Neuronal stem cell (in vitro differentiated cells): Measurements from ENCODE around the gene CDK4.

Experiments
- DNase-seq: peaks from one replicate; pipeline ENCODE4 v3.0.0-alpha.2; 2013; ENCODE audit warnings: low spot score
- H2AFZ ChIP-seq: one replicate; pipeline ENCODE4 v1.6.1; 2013; ENCODE audit warnings: mild to moderate bottlenecking, low read length, inconsistent platforms
- H2AK5ac ChIP-seq: 2 replicates; pipeline ENCODE4 v1.6.1; 2013; ENCODE audit warnings: low read depth, mild to moderate bottlenecking, inconsistent platforms, low read length, moderate library complexity, mixed read lengths
- H2BK120ac ChIP-seq: 2 replicates; pipeline ENCODE4 v1.6.1; 2013; ENCODE audit warnings: low read depth, mild to moderate bottlenecking, inconsistent platforms, low read length, moderate library complexity, mixed read lengths
- H2BK12ac ChIP-seq: one replicate; pipeline ENCODE4 v1.6.1; 2013; ENCODE audit warnings: low read length, inconsistent platforms
- H2BK15ac ChIP-seq: 2 replicates; pipeline ENCODE4 v1.6.1; 2013; ENCODE audit warnings: mild to moderate bottlenecking, low read length, inconsistent platforms, mixed read lengths
- H2BK5ac ChIP-seq: one replicate; pipeline ENCODE4 v1.6.1; 2013; ENCODE audit warnings: inconsistent platforms, mild to moderate bottlenecking, low read length, moderate library complexity
- H3K14ac ChIP-seq: one replicate; pipeline ENCODE4 v1.6.1; 2013; ENCODE audit warnings: low read length, inconsistent platforms
- H3K18ac ChIP-seq: 2 replicates; pipeline ENCODE4 v1.6.1; 2013; ENCODE audit warnings: low read length, inconsistent platforms
- H3K23ac ChIP-seq: 2 replicates; pipeline ENCODE4 v1.6.1; 2013; ENCODE audit warnings: low read depth, mild to moderate bottlenecking, mixed read lengths, low read length, inconsistent platforms; ENCODE audit not compliant: poor library complexity
- H3K27ac ChIP-seq: replicated peaks from 3 replicates; pipeline ENCODE4 v1.5.1; 2013; ENCODE audit warnings: low read length, inconsistent platforms
- H3K27me3 ChIP-seq, 3 experiments: 2 replicates each; pipeline ENCODE4 v1.6.1; 2013; ENCODE audit warnings: low read length in 3 of 3, mild to moderate bottlenecking in 2 of 3, inconsistent platforms in 1 of 3, low read depth in 1 of 3, mixed read lengths in 1 of 3, moderate library complexity in 1 of 3; ENCODE audit not compliant: control insufficient read depth in 3 of 3, insufficient read depth in 3 of 3
- H3K36me3 ChIP-seq, 2 donors: replicated peaks in 1 of 2; 2 replicates each; pipeline ENCODE4 v1.6.1; 2013; ENCODE audit warnings: low read length in 2 of 2; ENCODE audit not compliant: control insufficient read depth in 2 of 2, insufficient read depth in 2 of 2
- H3K4ac ChIP-seq: 2 replicates; pipeline ENCODE4 v1.6.1; 2013; ENCODE audit warnings: inconsistent platforms, mild to moderate bottlenecking, low read length, moderate library complexity
- H3K4me1 ChIP-seq, 2 donors: 1 replicate in 1 of 2; 2 replicates in 1 of 2; pipeline ENCODE4 v1.6.1; 2013; ENCODE audit warnings: low read length in 2 of 2, low read depth in 1 of 2; ENCODE audit not compliant: control insufficient read depth in 2 of 2, insufficient read depth in 1 of 2
- H3K4me2 ChIP-seq: one replicate; pipeline ENCODE4 v1.6.1; 2013; ENCODE audit warnings: mild to moderate bottlenecking, low read length, inconsistent platforms; ENCODE audit not compliant: insufficient read depth, poor library complexity, severe bottlenecking
- H3K4me3 ChIP-seq, 2 donors: 2 replicates each; pipeline ENCODE4 v1.5.1; 2013; ENCODE audit warnings: low read length in 2 of 2, mild to moderate bottlenecking in 2 of 2, inconsistent platforms in 1 of 2, moderate library complexity in 1 of 2
- H3K79me1 ChIP-seq: one replicate; pipeline ENCODE4 v1.6.1; 2013; ENCODE audit warnings: low read depth, mild to moderate bottlenecking, inconsistent platforms, low read length, moderate library complexity
- H3K9ac ChIP-seq: one replicate; pipeline ENCODE4 v1.6.1; 2013; ENCODE audit warnings: mild to moderate bottlenecking, low read depth, low read length, inconsistent platforms; ENCODE audit not compliant: poor library complexity
- H3K9me3 ChIP-seq, 2 donors: replicated peaks in 1 of 2; 2 replicates each; pipeline versions ENCODE3 to v1.6.1; 2013; ENCODE audit warnings: low read length in 2 of 2, mild to moderate bottlenecking in 2 of 2, inconsistent platforms in 1 of 2, low read depth in 1 of 2, mixed read lengths in 1 of 2, moderate library complexity in 1 of 2; ENCODE audit not compliant: control insufficient read depth in 2 of 2, insufficient read depth in 1 of 2
- H4K8ac ChIP-seq: one replicate; pipeline ENCODE4 v1.6.1; 2013; ENCODE audit warnings: low read depth, mild to moderate bottlenecking, inconsistent platforms, low read length, moderate library complexity
- H4K91ac ChIP-seq: one replicate; pipeline ENCODE4 v1.6.1; 2013; ENCODE audit warnings: low read length, low read depth, mild to moderate bottlenecking, inconsistent platforms; ENCODE audit not compliant: poor library complexity
- WGBS, 2 donors: extraction: QIAGEN DNeasy Blood & Tissue Kit; methylation state at CpG; one replicate each; pipeline ENCODE4 v1.1.7; 2013; ENCODE audit warnings: missing lambda C conversion rate in 2 of 2, mixed read lengths in 1 of 2; ENCODE audit not compliant: insufficient read length in 2 of 2, insufficient replicate concordance in 1 of 2; ENCODE audit errors: extremely low coverage in 2 of 2; 5-methylcytosine and 5-hydroxymethylcytosine counted together

The CDK4 gene

GRCh38 chr12:57719777-57720605 is 32.1 kb downstream of the CDK4 start:
- DNase-seq = no peak

GRCh38 chr12:57718641-57719528 is 33.2 kb downstream of the CDK4 start:
- no peak overlapping the region for H3K4me2 ChIP-seq
- H3K4me3 ChIP-seq = no peak overlapping the region
- H3K4me1 ChIP-seq = no peaks in the 10 kb centered on the region
- no peak overlapping the region for H2AFZ ChIP-seq
- H3K4ac ChIP-seq = no peak overlapping the region
- no peaks in the 10 kb centered on the region for H3K79me1 ChIP-seq
- no peak overlapping the region for H3K27ac ChIP-seq
- DNase-seq = no peak
- no peak overlapping the region for H2BK5ac ChIP-seq
- no peak overlapping the region for H4K91ac ChIP-seq
- peaks cover 22 to 74% of the 10 kb centered on the region in 2 donors for H3K36me3 ChIP-seq
- no peak overlapping the region for H2BK12ac ChIP-seq
- no peak overlapping the region for H2BK120ac ChIP-seq
- no peak overlapping the region for H2BK15ac ChIP-seq
- peaks cover 0 to 2% (median 0%) of the 10 kb centered on the region in 3 experiments for H3K27me3 ChIP-seq
- no peak overlapping the region for H3K23ac ChIP-seq
- no peak overlapping the region for H4K8ac ChIP-seq
- WGBS, 2 donors = no CpG with 5 or more reads among the region's 15 CpGs
- H3K9ac ChIP-seq = no peak overlapping the region
- H3K14ac ChIP-seq = no peak overlapping the region
- no peak overlapping the region for H3K18ac ChIP-seq
- no peak overlapping the region for H2AK5ac ChIP-seq
- H3K9me3 ChIP-seq = no peaks in the 10 kb centered on the region

More at GRCh38 chr12:57719777-57720605, 32.1 kb downstream of the CDK4 start:
- Histone ChIP-seq H3K4me1 (no peaks in the 10 kb centered on the region), H2BK5ac (no peak overlapping the region), H3K79me1 (no peaks in the 10 kb centered on the region), H3K4me2 (no peak overlapping the region), H3K27me3 (peaks cover 0 to 12% (median 0%) of the 10 kb centered on the region in 3 experiments), H2BK15ac (no peak overlapping the region), H3K9me3 (no peaks in the 10 kb centered on the region), H2BK120ac (no peak overlapping the region), H3K14ac (no peak overlapping the region), H3K23ac (no peak overlapping the region), H2BK12ac (no peak overlapping the region), H4K91ac (no peak overlapping the region), H3K4me3 (no peak overlapping the region), H3K4ac (no peak overlapping the region), H4K8ac (no peak overlapping the region), H3K18ac (no peak overlapping the region), H2AFZ (no peak overlapping the region), H3K36me3 (peaks cover 22 to 67% of the 10 kb centered on the region in 2 donors), H3K9ac (no peak overlapping the region), H3K27ac (no peak overlapping the region), H2AK5ac (no peak overlapping the region)
- WGBS, 2 donors = no CpG with 5 or more reads among the region's 20 CpGs

GRCh38 chr12:57717846-57718640 is 34.1 kb downstream of the CDK4 start:
- peak overlapping the region in 1 of 2 donors; percentile 10 for H3K4me3 ChIP-seq
- no peak overlapping the region for H3K14ac ChIP-seq
- H3K79me1 ChIP-seq = no peaks in the 10 kb centered on the region
- 100% methylated on average over 1 of the region's 22 CpGs; no CpG with 5 or more reads in 1 of the 2 donors for WGBS, 2 donors
- no peak overlapping the region for H3K27ac ChIP-seq
- H2BK120ac ChIP-seq = no peak overlapping the region
- no peaks in the 10 kb centered on the region for H3K4me1 ChIP-seq
- no peak overlapping the region for H3K18ac ChIP-seq
- H2AFZ ChIP-seq = no peak overlapping the region
- H3K36me3 ChIP-seq = peaks cover 22 to 74% of the 10 kb centered on the region in 2 donors
- H2BK5ac ChIP-seq = no peak overlapping the region
- no peak overlapping the region for H3K9ac ChIP-seq
- no peak for DNase-seq
- H2BK15ac ChIP-seq = no peak overlapping the region
- no peak overlapping the region for H3K4ac ChIP-seq
- no peaks in the 10 kb centered on the region for H3K27me3 ChIP-seq
- no peak overlapping the region for H4K8ac ChIP-seq
- H2AK5ac ChIP-seq = no peak overlapping the region
- no peak overlapping the region for H3K23ac ChIP-seq
- H2BK12ac ChIP-seq = no peak overlapping the region
- H3K4me2 ChIP-seq = no peak overlapping the region
- H3K9me3 ChIP-seq = no peaks in the 10 kb centered on the region
- no peak overlapping the region for H4K91ac ChIP-seq
